Uterus (tissue), 4 donors: ENCODE data around the gene PPA2. TPM values are rescaled to one million over a fixed set of nuclear protein-coding genes. Genes with fewer than 3 reads are reported as not detected.

Experiments used
- DNase-seq, 2 donors: peaks; one replicate each; pipeline ENCODE4 v3.0.0-alpha.2; 2019 to 2020
- H3K27ac ChIP-seq, 2 donors: fragments of 200-600 bp; sonication (generic); 1 replicate in 1 of 2; 2 replicates in 1 of 2; pipeline ENCODE4 v1.5.1; 2016 to 2018
- H3K27me3 ChIP-seq, 2 donors: fragments of 200-600 bp; sonication (generic); one replicate each; pipeline ENCODE4 v1.5.1; 2018 to 2019; ENCODE audit warnings: control low read depth in 1 of 2
- H3K36me3 ChIP-seq, 2 donors: fragments of 200-600 bp; sonication (generic); one replicate each; pipeline ENCODE4 v1.5.1; 2019; ENCODE audit warnings: control low read depth in 1 of 2
- H3K4me1 ChIP-seq, 2 donors: fragments of 200-600 bp; sonication (generic); one replicate each; pipeline ENCODE4 v1.5.1; 2018 to 2019; ENCODE audit warnings: control low read depth in 1 of 2
- H3K4me3 ChIP-seq, 2 donors: fragments of 200-600 bp; sonication (generic); 1 replicate in 1 of 2; 2 replicates in 1 of 2; pipeline ENCODE4 v1.5.1; 2018 to 2019; ENCODE audit warnings: mild to moderate bottlenecking in 1 of 2
- H3K9me3 ChIP-seq, 2 donors: fragments of 200-600 bp; sonication (generic); one replicate each; pipeline ENCODE4 v1.5.1; 2019; ENCODE audit warnings: control low read depth in 1 of 2
- POLR2A ChIP-seq, 2 donors: fragments of 450-650 bp; IDR thresholded peaks; one replicate each; pipeline ENCODE4 v1.6.1; 2016; ENCODE audit warnings: antibody characterized with exemption in 2 of 2, mild to moderate bottlenecking in 1 of 2, moderate library complexity in 1 of 2
- intact Hi-C: fragments of 100-400 bp; cut with DNase I; formaldehyde crosslinking; loops from one replicate; pipeline ENCODE4 v1.15.1; 2023; ENCODE audit warnings: low total_unique reads
- total RNA-seq, 4 donors: library from RNA; depleted of rRNA in 3 of 4; stranded (reverse); fragments of >200 nt in 3 of 4; gene quantifications; one replicate each; pipeline versions ENCODE4 v1.1.0 to v1.2.4, GENCODE V29; 2014 to 2023
- TF ChIP-seq, protein P1 (sequence below), 4 experiments: fragments of 200-600 bp in 2 of 4; fragments of 450-650 bp in 2 of 4; sonication (generic) in 2 of 4; IDR thresholded peaks; one replicate each; pipeline ENCODE4 v1.5.1; 2016 to 2019; ENCODE audit warnings: antibody characterized with exemption in 4 of 4, mild to moderate bottlenecking in 2 of 4, moderate library complexity in 1 of 4
- donor health status: DM: yes; HTN: yes; CAD: no.

PPA2 gene
- total RNA-seq, 4 donors from 2014 or later = 94.4 to 964 (median 152) TPM

DNA sequence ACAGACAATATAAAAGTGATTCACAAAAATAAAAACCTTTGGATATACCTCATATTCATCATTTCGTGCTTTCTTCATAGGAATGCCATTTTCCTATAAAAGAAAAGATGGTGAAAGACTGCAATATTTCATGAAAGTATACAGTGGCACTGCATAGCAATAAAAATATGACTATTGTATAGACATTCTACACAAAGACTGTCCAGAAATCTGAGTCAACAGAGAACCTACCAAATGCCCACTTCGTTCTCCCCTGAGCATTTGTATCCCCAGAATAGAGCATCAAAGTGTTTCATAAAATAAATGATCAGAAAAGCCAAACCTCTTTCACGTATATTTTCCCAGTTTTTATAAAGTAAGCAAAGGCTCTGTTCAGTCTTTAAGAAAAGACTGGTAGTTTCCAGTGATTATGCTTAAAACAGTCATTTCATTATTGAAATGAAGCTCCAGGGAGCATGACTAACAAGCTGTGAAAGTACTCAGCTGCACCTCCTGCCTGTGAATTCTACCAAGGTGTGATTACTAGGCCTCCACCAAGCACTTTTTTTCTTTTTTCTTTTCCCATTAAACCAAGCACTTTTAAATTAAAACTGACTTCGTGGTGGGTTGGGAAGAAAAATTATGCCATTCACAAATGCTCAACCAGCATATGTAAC lies 20.2 kb downstream of the PPA2 start:
- intact Hi-C loops = no loop called here
- Histone ChIP-seq H3K27ac (no peak overlapping the region), H3K36me3 (no peaks in the 10 kb centered on the region), H3K4me3 (no peak overlapping the region), H3K4me1 (no peaks in the 10 kb centered on the region), H3K27me3 (no peaks in the 10 kb centered on the region), H3K9me3 (no peaks in the 10 kb centered on the region)
- no peak for DNase-seq
- no peak for TF ChIP-seq POLR2A (IDR thresholded peaks at IDR 0.05)
- TF ChIP-seq, protein P1, sequence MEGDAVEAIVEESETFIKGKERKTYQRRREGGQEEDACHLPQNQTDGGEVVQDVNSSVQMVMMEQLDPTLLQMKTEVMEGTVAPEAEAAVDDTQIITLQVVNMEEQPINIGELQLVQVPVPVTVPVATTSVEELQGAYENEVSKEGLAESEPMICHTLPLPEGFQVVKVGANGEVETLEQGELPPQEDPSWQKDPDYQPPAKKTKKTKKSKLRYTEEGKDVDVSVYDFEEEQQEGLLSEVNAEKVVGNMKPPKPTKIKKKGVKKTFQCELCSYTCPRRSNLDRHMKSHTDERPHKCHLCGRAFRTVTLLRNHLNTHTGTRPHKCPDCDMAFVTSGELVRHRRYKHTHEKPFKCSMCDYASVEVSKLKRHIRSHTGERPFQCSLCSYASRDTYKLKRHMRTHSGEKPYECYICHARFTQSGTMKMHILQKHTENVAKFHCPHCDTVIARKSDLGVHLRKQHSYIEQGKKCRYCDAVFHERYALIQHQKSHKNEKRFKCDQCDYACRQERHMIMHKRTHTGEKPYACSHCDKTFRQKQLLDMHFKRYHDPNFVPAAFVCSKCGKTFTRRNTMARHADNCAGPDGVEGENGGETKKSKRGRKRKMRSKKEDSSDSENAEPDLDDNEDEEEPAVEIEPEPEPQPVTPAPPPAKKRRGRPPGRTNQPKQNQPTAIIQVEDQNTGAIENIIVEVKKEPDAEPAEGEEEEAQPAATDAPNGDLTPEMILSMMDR (IDR thresholded peaks at IDR 0.05) = no peak

DNA sequence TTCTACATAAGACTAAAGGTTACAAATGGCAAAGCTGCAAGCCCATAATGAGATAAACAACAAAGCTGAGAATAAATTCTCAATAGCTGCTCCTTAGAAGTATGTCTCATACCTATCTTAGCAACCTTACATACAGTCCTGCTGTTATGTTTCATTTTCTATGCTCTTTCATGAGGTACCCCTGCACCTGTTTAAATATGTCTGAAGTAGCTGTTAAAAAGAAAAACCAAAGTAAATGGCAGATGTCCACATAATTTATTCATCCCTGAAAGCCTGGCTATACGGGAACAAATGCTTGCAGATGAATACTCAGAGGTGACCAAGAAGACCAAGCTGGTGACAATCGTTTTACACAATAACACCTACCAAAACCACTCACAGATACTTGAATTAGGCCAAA lies 22.5 kb downstream of the PPA2 start:
- Histone ChIP-seq H3K9me3 (no peaks in the 10 kb centered on the region), H3K4me1 (no peaks in the 10 kb centered on the region), H3K27me3 (no peaks in the 10 kb centered on the region), H3K36me3 (no peaks in the 10 kb centered on the region), H3K27ac (no peak overlapping the region), H3K4me3 (no peak overlapping the region)
- DNase-seq = no peak
- TF ChIP-seq, protein P1 (IDR thresholded peaks at IDR 0.05) = no peak
- TF ChIP-seq POLR2A (IDR thresholded peaks at IDR 0.05) = no peak
- intact Hi-C loops = no loop called here

DNA sequence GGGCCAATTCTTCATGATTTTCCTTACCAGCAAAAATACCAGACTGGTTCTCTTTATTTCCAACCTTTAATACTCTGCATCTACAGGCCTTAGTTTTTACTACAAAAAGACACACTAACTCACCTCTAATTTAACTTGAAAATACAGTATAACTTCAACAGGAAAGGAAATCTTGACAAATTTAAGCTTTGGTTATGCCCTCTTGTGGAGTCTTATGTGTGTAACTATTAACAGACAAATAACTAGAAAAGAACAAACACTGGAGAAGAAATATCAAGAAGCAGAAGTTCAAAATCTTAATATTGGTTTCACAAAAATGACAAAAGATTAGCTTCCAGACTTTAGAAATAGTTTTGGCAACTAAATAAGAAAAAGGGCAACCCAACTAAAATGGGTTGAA lies 33.0 kb downstream of the PPA2 start:
- H3K27ac ChIP-seq = no peak overlapping the region
- intact Hi-C loops = no loop called here
- H3K4me1 ChIP-seq = no peaks in the 10 kb centered on the region
- H3K9me3 ChIP-seq = no peaks in the 10 kb centered on the region
- DNase-seq = no peak
- no peak for TF ChIP-seq POLR2A (IDR thresholded peaks at IDR 0.05)
- TF ChIP-seq, protein P1 (IDR thresholded peaks at IDR 0.05) = no peak
- no peaks in the 10 kb centered on the region for H3K27me3 ChIP-seq
- H3K4me3 ChIP-seq = no peak overlapping the region
- peaks cover 0 to 4% of the 10 kb centered on the region in 2 donors for H3K36me3 ChIP-seq

DNA sequence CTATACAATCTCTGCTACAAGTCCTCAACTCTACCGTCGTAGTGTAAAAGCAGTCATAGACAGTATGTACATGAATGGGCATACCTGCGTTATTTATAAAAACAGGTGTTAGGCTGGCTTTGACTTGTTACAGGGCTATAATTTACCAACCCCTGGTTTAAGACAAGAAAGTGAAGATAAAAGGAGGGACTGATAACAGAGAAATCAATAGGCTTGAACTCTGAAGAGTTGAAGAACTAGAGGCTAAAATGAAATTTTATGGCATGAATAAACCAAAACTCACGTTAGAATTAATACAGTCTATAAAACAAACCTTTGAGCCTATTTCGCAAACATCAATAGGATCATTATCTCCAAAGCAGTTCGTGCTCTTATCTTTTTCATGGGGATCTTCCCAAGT lies 36.2 kb downstream of the PPA2 start:
- Histone ChIP-seq H3K27ac (no peak overlapping the region), H3K27me3 (no peaks in the 10 kb centered on the region), H3K4me3 (no peak overlapping the region), H3K4me1 (no peaks in the 10 kb centered on the region), H3K9me3 (no peaks in the 10 kb centered on the region), H3K36me3 (peaks cover 0 to 4% of the 10 kb centered on the region in 2 donors)
- TF ChIP-seq, protein P1 (IDR thresholded peaks at IDR 0.05) = no peak
- intact Hi-C loops = no loop called here
- no peak for DNase-seq

DNA sequence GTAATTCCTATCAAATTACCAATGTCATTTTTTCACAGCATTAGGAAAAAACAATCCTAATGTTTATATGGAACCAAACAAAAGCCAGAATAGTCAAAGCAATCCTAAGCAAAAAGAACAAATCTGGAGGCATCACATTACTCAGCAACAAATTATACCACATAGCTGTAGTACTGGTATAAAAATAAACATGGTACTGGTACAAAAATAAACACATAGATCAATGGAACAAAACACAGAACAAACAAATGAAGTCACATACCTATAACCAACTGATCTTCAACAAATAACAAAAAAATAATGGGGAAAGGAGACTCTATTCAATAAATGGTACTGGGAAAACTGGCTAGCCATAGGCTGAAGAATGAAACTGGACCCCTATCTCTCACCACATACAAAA lies 37.4 kb downstream of the PPA2 start:
- H3K27me3 ChIP-seq = no peaks in the 10 kb centered on the region

More for the DNA sequence above, 37.4 kb downstream of the PPA2 start:
- no peak overlapping the region for H3K27ac ChIP-seq
- no peak for DNase-seq
- H3K36me3 ChIP-seq = peaks cover 0 to 4% of the 10 kb centered on the region in 2 donors
- H3K4me3 ChIP-seq = no peak overlapping the region
- TF ChIP-seq, protein P1 (IDR thresholded peaks at IDR 0.05) = no peak
- no peak for TF ChIP-seq POLR2A (IDR thresholded peaks at IDR 0.05)
- H3K4me1 ChIP-seq = no peaks in the 10 kb centered on the region
- no peaks in the 10 kb centered on the region for H3K9me3 ChIP-seq
- intact Hi-C loops = no loop called here
